ENCODE data around the gene NFATC2.
A peak's percentile ranks its signal among the peaks of the same experiment; 100 is the strongest.
"Not testable (repeated sequence)": the region's sequence is repeated elsewhere in the genome, so short reads cannot be mapped to it uniquely, and the experiment has no call there.

Gene NFATC2

GRCh38 chr20:51567622-51568021, 25.1 kb upstream of the NFATC2 start:
- no peak for DNase-seq

GRCh38 chr20:51566594-51566993, 24.1 kb upstream of the NFATC2 start:
- DNase-seq = no peak

GRCh38 chr20:51565298-51566144, 23.0 kb upstream of the NFATC2 start:
- DNase-seq = no peak

GRCh38 chr20:51563486-51564332, 21.2 kb upstream of the NFATC2 start:
- DNase-seq = peak; percentile 15

GRCh38 chr20:51563174-51563485, 20.6 kb upstream of the NFATC2 start:
- no peak for DNase-seq

- no peak for DNase-seq
Measured at GRCh38 chr20:51562332-51563173, 20.0 kb upstream of the NFATC2 start.

- no peak for DNase-seq
Measured at GRCh38 chr20:51562027-51562331, 19.5 kb upstream of the NFATC2 start.

GRCh38 chr20:51560550-51561307, 18.2 kb upstream of the NFATC2 start:
- no peak for DNase-seq

GRCh38 chr20:51560042-51560441, 17.5 kb upstream of the NFATC2 start:
- no peak for DNase-seq

- no peak for DNase-seq
Measured at GRCh38 chr20:51554538-51555165, 12.1 kb upstream of the NFATC2 start.

GRCh38 chr20:51553897-51554486, 11.5 kb upstream of the NFATC2 start:
- no peak for DNase-seq

- DNase-seq = no peak
Measured at GRCh38 chr20:51551186-51551585, 8.7 kb upstream of the NFATC2 start.

- DNase-seq = no peak
Measured at GRCh38 chr20:51549474-51549873, 7.0 kb upstream of the NFATC2 start.

GRCh38 chr20:51547951-51548350, 5.4 kb upstream of the NFATC2 start:
- no peak for DNase-seq

GRCh38 chr20:51545515-51545914, 3.0 kb upstream of the NFATC2 start:
- no peak for DNase-seq

GRCh38 chr20:51543422-51543788, 886 bp upstream of the NFATC2 start:
- DNase-seq = no peak

- no peak for DNase-seq
Measured at GRCh38 chr20:51542033-51542570, 417 bp downstream of the NFATC2 start.

GRCh38 chr20:51541189-51542032, 1.1 kb downstream of the NFATC2 start:
- DNase-seq = no peak

GRCh38 chr20:51540580-51540979, 1.9 kb downstream of the NFATC2 start:
- no peak for DNase-seq

- not testable (repeated sequence) for DNase-seq
Measured at GRCh38 chr20:51540074-51540473, 2.4 kb downstream of the NFATC2 start.

All from SHP77 treated with DMSO at 0.1 percent for 48 hours (cell line).